ENCODE measurements around the gene PIK3AP1. TPM values are rescaled to one million over a fixed set of nuclear protein-coding genes. Genes with fewer than 3 reads are reported as not detected.

The PIK3AP1 gene
- polyA plus RNA-seq, 10 donors = 1.7 to 3.4 (median 2.7) TPM

GRCh38 chr10:96672481-96673175 is 47.7 kb downstream of the PIK3AP1 start:
- DNase-seq = no peak

GRCh38 chr10:96671211-96671890 is 49.0 kb downstream of the PIK3AP1 start:
- DNase-seq = no peak

GRCh38 chr10:96670786-96671185 is 49.5 kb downstream of the PIK3AP1 start:
- no peak for DNase-seq

- no peak for DNase-seq
Observed at GRCh38 chr10:96667401-96667800, 52.9 kb downstream of the PIK3AP1 start.

GRCh38 chr10:96666741-96667140 is 53.6 kb downstream of the PIK3AP1 start:
- DNase-seq = no peak

- no peak for DNase-seq
Observed at GRCh38 chr10:96665306-96665705, 55.0 kb downstream of the PIK3AP1 start.

GRCh38 chr10:96664563-96664962 is 55.8 kb downstream of the PIK3AP1 start:
- DNase-seq = no peak

- DNase-seq = no peak
Observed at GRCh38 chr10:96663797-96664196, 56.5 kb downstream of the PIK3AP1 start.

- DNase-seq = no peak
Observed at GRCh38 chr10:96661632-96662031, 58.7 kb downstream of the PIK3AP1 start.

- no peak for DNase-seq
Observed at GRCh38 chr10:96660297-96660696, 60.0 kb downstream of the PIK3AP1 start.

GRCh38 chr10:96658844-96659243 is 61.5 kb downstream of the PIK3AP1 start:
- no peak for DNase-seq

GRCh38 chr10:96657385-96657784 is 62.9 kb downstream of the PIK3AP1 start:
- no peak for DNase-seq

- no peak for DNase-seq
Observed at GRCh38 chr10:96656839-96657238, 63.5 kb downstream of the PIK3AP1 start.

GRCh38 chr10:96656198-96656577 is 64.1 kb downstream of the PIK3AP1 start:
- DNase-seq = no peak

- no peak for DNase-seq
Observed at GRCh38 chr10:96655461-96656197, 64.7 kb downstream of the PIK3AP1 start.

GRCh38 chr10:96651998-96652431 is 68.3 kb downstream of the PIK3AP1 start:
- DNase-seq = peak in 1 of 3 donors; percentile 17

GRCh38 chr10:96650958-96651357 is 69.4 kb downstream of the PIK3AP1 start:
- DNase-seq = no peak

GRCh38 chr10:96648297-96648696 is 72.0 kb downstream of the PIK3AP1 start:
- DNase-seq = no peak

- no peak for DNase-seq
Observed at GRCh38 chr10:96647466-96647865, 72.8 kb downstream of the PIK3AP1 start.

- no peak for DNase-seq
Observed at GRCh38 chr10:96646751-96647166, 73.6 kb downstream of the PIK3AP1 start.

- no peak for DNase-seq
Observed at GRCh38 chr10:96646301-96646700, 74.0 kb downstream of the PIK3AP1 start.

GRCh38 chr10:96645191-96645721 is 75.1 kb downstream of the PIK3AP1 start:
- DNase-seq = peak in 2 of 3 donors; percentile 8 to 37
